HFFc6 (cell line): ENCODE results near the gene SH3RF3. TPM values are rescaled to one million over a fixed set of nuclear protein-coding genes. Genes with fewer than 3 reads are reported as not detected.

Source experiments
- DNase-seq: peaks from one replicate; pipeline ENCODE4 v3.0.0-alpha.2; 2018
- H3K27ac Mint-ChIP-seq: 2 replicates; pipeline ENCODE4 v1.8.0; 2020; ENCODE audit warnings: mild to moderate bottlenecking, mixed read lengths
- H3K27me3 Mint-ChIP-seq: 2 replicates; pipeline ENCODE4 v1.8.0; 2021; ENCODE audit warnings: mild to moderate bottlenecking, moderate library complexity, mixed read lengths; ENCODE audit not compliant: insufficient read depth
- H3K36me3 Mint-ChIP-seq: 2 replicates; pipeline ENCODE4 v1.8.0; 2021; ENCODE audit warnings: low read depth, mixed read lengths
- H3K4me1 Mint-ChIP-seq: 2 replicates; pipeline ENCODE4 v1.8.0; 2020; ENCODE audit warnings: low read depth, mixed read lengths
- H3K4me3 Mint-ChIP-seq: 2 replicates; pipeline ENCODE4 v1.8.0; 2020; ENCODE audit warnings: mild to moderate bottlenecking, moderate library complexity, mixed read lengths
- H3K9me3 Mint-ChIP-seq: 2 replicates; pipeline ENCODE4 v1.8.0; 2020; ENCODE audit warnings: mild to moderate bottlenecking, mixed read lengths
- CTCF ChIP-seq: fragments of 200-600 bp; sonication (generic); IDR thresholded peaks from 2 replicates; pipeline ENCODE4 v1.5.0; 2021; ENCODE audit warnings: antibody characterized with exemption, mild to moderate bottlenecking
- total RNA-seq, 6 experiments: library from RNA; stranded (reverse); fragmentation: NEBNext Ultra II Directional; extraction: Animal tissue kit (Norgen Biotek cat#: 25700); gene quantifications; 2 replicates in 1 of 6; 3 replicates in 5 of 6; pipeline ENCODE4 v1.2.3, GENCODE V29; 2021

The SH3RF3 gene
- total RNA-seq, 6 experiments from 2014 or later = 2.4 to 4.4 (median 3.7) TPM

GRCh38 chr2:109209412-109209811, 80.4 kb downstream of the SH3RF3 start:
- Mint-ChIP-seq H3K27ac (0 out of 2 replicates have a peak overlapping the region, but pooled peaks have one; percentile 34), H3K4me3 (peak overlapping the region; percentile 31; the same call in 1 of the 2 replicates), H3K4me1 (peaks cover 45% of the 10 kb centered on the region), H3K27me3 (peaks cover 14% of the 10 kb centered on the region), H3K36me3 (peaks cover 2% of the 10 kb centered on the region; the same call in 1 of the 2 replicates), H3K9me3 (no peaks in the 10 kb centered on the region)
- no peak for TF ChIP-seq CTCF
- peak; percentile 65 for DNase-seq

DNA sequence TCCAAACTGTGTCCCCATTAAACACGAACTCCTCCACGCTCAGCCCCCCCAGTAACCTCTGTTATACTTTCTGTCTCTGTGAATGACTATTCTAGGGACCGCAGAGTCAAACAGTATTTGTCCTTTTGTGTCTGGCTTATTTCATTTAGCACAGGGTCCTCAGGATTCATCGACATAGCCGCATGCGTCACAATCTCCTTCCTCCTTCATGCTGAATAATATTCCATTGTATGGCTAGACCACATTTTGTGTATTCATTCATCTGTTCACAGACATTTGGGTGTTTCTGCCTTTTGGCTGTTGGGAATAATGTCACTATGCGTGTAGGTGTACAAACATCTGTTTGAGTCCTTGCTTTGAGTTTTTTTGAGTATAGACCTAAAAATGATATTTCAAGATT, 80.9 kb downstream of the SH3RF3 start:
- TF ChIP-seq CTCF = no peak
- H3K27ac Mint-ChIP-seq = no peak overlapping the region
- DNase-seq = no peak
- H3K9me3 Mint-ChIP-seq = no peaks in the 10 kb centered on the region
- peaks cover 5% of the 10 kb centered on the region for H3K36me3 Mint-ChIP-seq
- no peak overlapping the region for H3K4me3 Mint-ChIP-seq
- peaks cover 50% of the 10 kb centered on the region for H3K4me1 Mint-ChIP-seq
- H3K27me3 Mint-ChIP-seq = peaks cover 16% of the 10 kb centered on the region

DNA sequence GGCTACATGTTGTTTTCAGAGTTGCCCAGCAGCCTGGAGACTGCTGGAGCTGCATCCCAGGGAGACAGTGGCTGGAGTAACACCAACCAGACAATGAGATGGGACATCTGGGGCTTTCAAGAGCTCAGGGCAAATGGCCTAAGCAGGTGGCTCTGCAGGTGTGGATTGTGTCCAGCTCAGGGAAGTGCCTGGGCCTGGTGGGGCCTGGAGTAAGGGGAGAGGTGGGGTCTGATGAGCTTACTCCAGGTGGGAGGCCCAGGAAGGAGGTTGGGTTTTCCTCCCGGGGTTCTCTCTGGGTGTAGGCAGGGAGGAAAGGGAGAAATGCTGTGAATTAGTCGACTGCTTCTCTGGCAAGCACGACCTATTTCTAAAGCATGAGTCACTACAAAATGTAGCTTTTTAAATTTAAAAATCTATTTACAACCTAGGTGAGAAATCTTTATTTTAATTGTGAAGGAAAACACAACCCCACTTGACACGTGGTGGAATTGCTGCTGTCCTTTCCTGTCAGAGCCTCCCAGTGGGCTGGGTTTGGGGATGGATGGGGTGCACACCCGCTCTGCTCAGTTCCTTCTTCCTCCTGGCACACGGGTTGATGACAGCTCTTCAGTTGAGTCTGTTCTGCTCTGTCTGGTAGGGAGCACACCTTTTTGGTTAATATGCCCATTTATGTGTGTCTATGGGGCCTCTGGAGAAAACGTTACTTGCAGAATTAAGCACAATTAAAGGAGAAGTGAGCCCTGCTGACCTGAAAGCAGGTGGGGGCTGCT, 81.6 kb downstream of the SH3RF3 start:
- Mint-ChIP-seq H3K4me3 (no peak overlapping the region), H3K36me3 (peaks cover 5% of the 10 kb centered on the region), H3K27ac (no peak overlapping the region), H3K9me3 (no peaks in the 10 kb centered on the region), H3K4me1 (peaks cover 55% of the 10 kb centered on the region), H3K27me3 (peaks cover 19% of the 10 kb centered on the region)
- peak; percentile 10 for DNase-seq
- no peak for TF ChIP-seq CTCF

DNA sequence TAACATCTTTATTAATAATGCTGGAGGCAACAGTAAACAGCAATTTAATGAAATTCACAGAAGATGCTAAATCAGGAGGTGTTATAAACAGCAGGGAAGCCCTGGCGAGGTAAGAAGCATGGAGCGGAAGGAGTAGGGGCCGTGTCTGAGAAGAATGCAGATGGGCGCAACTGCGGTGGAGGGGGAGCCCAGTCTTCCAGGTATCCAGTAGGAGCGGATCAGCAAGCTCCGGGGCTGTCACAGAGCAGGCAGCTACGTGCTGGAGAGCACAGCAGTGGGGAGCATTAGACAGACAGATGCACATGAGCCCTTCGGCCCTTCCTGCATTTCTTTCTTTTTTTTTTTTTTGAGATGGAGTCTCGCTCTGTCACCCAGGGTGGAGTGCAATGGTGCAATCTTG, 82.3 kb downstream of the SH3RF3 start:
- H3K36me3 Mint-ChIP-seq = peaks cover 5% of the 10 kb centered on the region
- H3K27me3 Mint-ChIP-seq = peaks cover 26% of the 10 kb centered on the region

GRCh38 chr2:109212836-109213563, 84.0 kb downstream of the SH3RF3 start:
- peaks cover 37% of the 10 kb centered on the region for H3K27me3 Mint-ChIP-seq
- H3K36me3 Mint-ChIP-seq = peaks cover 10% of the 10 kb centered on the region
- H3K9me3 Mint-ChIP-seq = no peaks in the 10 kb centered on the region; the same call in 1 of the 2 replicates
- H3K4me3 Mint-ChIP-seq = no peak overlapping the region
- no peak for DNase-seq
- H3K4me1 Mint-ChIP-seq = peaks cover 69% of the 10 kb centered on the region
- H3K27ac Mint-ChIP-seq = no peak overlapping the region
- TF ChIP-seq CTCF = no peak

More for the DNA sequence above, 82.3 kb downstream of the SH3RF3 start:
- Mint-ChIP-seq H3K9me3 (no peaks in the 10 kb centered on the region), H3K4me1 (peaks cover 55% of the 10 kb centered on the region), H3K4me3 (no peak overlapping the region), H3K27ac (no peak overlapping the region)
- DNase-seq = no peak
- no peak for TF ChIP-seq CTCF
